Measurements from ENCODE around the gene BEND6.

DNA sequence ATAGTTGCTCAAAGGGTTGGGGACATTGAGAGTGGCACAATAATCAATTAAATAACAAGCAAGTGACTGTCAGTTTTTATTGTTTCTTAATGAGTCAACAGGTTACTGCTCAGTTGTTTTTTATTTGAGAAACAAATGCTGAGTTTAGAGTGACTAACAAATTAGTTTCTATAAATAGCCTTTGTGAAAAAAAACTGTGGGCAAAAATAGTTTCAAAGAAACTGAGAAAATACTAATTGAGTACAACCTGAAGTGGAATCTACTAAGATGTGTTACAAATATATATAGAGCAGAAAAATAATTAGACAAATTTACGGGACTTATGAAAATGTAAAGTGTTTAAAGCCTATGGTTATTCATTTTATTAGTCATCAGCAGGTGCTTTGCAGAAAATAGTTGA is 22.3 kb downstream of the BEND6 start:
- TF ChIP-seq, protein P1, sequence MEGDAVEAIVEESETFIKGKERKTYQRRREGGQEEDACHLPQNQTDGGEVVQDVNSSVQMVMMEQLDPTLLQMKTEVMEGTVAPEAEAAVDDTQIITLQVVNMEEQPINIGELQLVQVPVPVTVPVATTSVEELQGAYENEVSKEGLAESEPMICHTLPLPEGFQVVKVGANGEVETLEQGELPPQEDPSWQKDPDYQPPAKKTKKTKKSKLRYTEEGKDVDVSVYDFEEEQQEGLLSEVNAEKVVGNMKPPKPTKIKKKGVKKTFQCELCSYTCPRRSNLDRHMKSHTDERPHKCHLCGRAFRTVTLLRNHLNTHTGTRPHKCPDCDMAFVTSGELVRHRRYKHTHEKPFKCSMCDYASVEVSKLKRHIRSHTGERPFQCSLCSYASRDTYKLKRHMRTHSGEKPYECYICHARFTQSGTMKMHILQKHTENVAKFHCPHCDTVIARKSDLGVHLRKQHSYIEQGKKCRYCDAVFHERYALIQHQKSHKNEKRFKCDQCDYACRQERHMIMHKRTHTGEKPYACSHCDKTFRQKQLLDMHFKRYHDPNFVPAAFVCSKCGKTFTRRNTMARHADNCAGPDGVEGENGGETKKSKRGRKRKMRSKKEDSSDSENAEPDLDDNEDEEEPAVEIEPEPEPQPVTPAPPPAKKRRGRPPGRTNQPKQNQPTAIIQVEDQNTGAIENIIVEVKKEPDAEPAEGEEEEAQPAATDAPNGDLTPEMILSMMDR (conservative IDR thresholded peaks at IDR 0.05; ENCODE audit: low read length) = no peak
- TF ChIP-seq EZH2phosphoT487 (IDR thresholded peaks at IDR 0.05; ENCODE audit: borderline replicate concordance, low read depth, low read length) = no peak

Measured in OCI-LY7 (cell line).